GM06990 (cell line): Measurements from ENCODE around the gene CCSER1.

ENCODE experiments used
- DNase-seq: peaks from one replicate; pipeline ENCODE4 v3.0.0-alpha.2; 2011; ENCODE audit not compliant: insufficient read length; ENCODE audit errors: extremely low read depth
- H3K27me3 ChIP-seq: replicated peaks from 2 replicates; pipeline ENCODE4 v1.6.0; 2011; ENCODE audit warnings: low read length; ENCODE audit not compliant: control insufficient read depth, insufficient read depth
- H3K36me3 ChIP-seq: 2 replicates; pipeline ENCODE4 v1.5.1; 2011; ENCODE audit warnings: low read length; ENCODE audit not compliant: control insufficient read depth, insufficient read depth
- H3K4me3 ChIP-seq: replicated peaks from 2 replicates; pipeline ENCODE4 v1.5.1; 2011; ENCODE audit warnings: low read depth, mild to moderate bottlenecking, control low read depth, low read length
- TF ChIP-seq, protein P1 (sequence below): IDR thresholded peaks from 2 replicates; pipeline ENCODE4 v1.5.1; 2011; ENCODE audit warnings: low read length, control low read depth, mild to moderate bottlenecking, inconsistent platforms; ENCODE audit not compliant: insufficient read depth, poor library complexity, severe bottlenecking

CCSER1 gene

GRCh38 chr4:90120815-90121214 lies 6.4 kb upstream of the CCSER1 start:
- no peaks in the 10 kb centered on the region for H3K36me3 ChIP-seq
- DNase-seq = no peak
- TF ChIP-seq, protein P1, sequence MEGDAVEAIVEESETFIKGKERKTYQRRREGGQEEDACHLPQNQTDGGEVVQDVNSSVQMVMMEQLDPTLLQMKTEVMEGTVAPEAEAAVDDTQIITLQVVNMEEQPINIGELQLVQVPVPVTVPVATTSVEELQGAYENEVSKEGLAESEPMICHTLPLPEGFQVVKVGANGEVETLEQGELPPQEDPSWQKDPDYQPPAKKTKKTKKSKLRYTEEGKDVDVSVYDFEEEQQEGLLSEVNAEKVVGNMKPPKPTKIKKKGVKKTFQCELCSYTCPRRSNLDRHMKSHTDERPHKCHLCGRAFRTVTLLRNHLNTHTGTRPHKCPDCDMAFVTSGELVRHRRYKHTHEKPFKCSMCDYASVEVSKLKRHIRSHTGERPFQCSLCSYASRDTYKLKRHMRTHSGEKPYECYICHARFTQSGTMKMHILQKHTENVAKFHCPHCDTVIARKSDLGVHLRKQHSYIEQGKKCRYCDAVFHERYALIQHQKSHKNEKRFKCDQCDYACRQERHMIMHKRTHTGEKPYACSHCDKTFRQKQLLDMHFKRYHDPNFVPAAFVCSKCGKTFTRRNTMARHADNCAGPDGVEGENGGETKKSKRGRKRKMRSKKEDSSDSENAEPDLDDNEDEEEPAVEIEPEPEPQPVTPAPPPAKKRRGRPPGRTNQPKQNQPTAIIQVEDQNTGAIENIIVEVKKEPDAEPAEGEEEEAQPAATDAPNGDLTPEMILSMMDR = no peak

DNA sequence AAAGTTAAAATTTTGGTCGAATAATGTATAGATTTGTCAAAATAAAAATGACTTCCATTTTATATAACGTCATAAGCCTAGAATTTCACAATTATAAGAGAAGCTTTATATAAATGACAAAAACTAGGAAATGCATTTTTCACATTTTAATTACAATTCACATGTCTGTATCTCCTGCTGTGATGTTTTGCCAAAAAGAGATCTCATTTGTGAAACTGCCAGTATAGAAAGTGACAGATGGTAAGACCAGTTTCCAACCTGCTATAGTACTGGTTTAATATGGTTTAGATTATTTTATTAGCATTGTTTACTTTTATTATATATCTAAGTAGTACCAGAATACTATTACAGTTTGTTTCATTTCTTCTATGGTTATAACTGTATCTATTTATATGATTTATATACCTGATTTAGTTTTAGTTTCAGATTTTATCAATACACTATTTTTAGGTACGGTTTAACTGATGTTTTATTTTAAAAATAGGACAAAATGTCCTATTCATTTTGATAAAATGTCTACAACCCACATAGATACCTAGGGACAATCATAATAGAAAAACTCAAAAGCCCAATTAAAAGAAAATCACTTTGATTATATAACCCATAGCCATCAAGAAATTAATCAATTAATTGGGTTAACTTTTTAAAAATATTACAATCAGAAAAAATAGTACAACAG lies 5.4 kb upstream of the CCSER1 start:
- H3K4me3 ChIP-seq = no peak overlapping the region
- peak; percentile 1 for DNase-seq
- TF ChIP-seq, protein P1 = no peak
- H3K36me3 ChIP-seq = no peaks in the 10 kb centered on the region
- H3K27me3 ChIP-seq = no peaks in the 10 kb centered on the region

More at GRCh38 chr4:90120815-90121214, 6.4 kb upstream of the CCSER1 start:
- H3K4me3 ChIP-seq = no peak overlapping the region
- no peaks in the 10 kb centered on the region for H3K27me3 ChIP-seq

DNA sequence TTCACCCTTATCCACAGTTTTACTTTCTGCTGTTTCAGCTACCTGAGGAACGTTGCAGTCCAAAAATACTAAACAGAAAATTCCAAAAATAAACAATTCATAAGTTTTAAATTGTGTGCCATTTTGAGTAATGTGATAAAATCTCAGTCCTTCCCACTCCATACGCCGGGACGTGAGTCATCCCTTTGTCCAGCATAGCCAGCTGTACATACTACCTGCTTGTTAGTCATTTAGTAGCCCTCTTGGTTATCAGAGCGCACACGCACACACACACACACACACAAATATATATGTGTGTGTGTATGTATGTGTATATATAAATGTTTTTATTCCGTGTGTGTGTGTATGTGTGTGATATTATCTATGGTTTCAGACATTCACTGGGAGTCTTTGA lies 4.8 kb upstream of the CCSER1 start:
- TF ChIP-seq, protein P1 = no peak
- H3K4me3 ChIP-seq = no peak overlapping the region
- no peaks in the 10 kb centered on the region for H3K27me3 ChIP-seq
- DNase-seq = no peak
- H3K36me3 ChIP-seq = no peaks in the 10 kb centered on the region

GRCh38 chr4:90124276-90124675 lies 2.9 kb upstream of the CCSER1 start:
- no peaks in the 10 kb centered on the region for H3K36me3 ChIP-seq
- H3K27me3 ChIP-seq = no peaks in the 10 kb centered on the region
- TF ChIP-seq, protein P1 = no peak
- DNase-seq = no peak
- no peak overlapping the region for H3K4me3 ChIP-seq

GRCh38 chr4:90126805-90127204 lies 389 bp upstream of the CCSER1 start:
- DNase-seq = no peak
- no peaks in the 10 kb centered on the region for H3K27me3 ChIP-seq
- no peak overlapping the region for H3K4me3 ChIP-seq
- no peaks in the 10 kb centered on the region for H3K36me3 ChIP-seq
- TF ChIP-seq, protein P1 = no peak
